ENCODE measurements around the gene CSMD2.

The CSMD2 gene

DNA sequence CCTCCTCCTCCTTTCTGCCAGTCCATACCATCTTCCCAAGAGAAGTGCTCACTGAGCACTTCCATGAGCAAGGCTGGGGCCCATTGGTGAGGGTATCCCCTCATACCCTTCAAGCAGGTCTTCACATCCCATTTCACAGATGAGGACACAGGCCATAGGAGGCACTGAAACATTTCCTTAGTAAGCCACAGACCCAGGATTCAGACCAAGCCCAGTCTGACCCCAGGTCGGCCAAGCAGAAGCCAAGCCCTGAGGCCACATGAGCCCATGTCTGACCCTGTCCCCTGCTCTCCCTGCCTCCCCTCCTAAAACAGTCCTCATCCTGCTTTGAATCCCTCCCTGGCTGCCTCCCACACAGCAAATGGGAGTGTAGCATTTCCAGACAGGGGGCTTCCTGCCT lies 546.4 kb downstream of the CSMD2 start:
- H3K4me3 ChIP-seq (ENCODE audit: low read depth, low read length): no peak overlapping the region
- TF ChIP-seq, protein P1, sequence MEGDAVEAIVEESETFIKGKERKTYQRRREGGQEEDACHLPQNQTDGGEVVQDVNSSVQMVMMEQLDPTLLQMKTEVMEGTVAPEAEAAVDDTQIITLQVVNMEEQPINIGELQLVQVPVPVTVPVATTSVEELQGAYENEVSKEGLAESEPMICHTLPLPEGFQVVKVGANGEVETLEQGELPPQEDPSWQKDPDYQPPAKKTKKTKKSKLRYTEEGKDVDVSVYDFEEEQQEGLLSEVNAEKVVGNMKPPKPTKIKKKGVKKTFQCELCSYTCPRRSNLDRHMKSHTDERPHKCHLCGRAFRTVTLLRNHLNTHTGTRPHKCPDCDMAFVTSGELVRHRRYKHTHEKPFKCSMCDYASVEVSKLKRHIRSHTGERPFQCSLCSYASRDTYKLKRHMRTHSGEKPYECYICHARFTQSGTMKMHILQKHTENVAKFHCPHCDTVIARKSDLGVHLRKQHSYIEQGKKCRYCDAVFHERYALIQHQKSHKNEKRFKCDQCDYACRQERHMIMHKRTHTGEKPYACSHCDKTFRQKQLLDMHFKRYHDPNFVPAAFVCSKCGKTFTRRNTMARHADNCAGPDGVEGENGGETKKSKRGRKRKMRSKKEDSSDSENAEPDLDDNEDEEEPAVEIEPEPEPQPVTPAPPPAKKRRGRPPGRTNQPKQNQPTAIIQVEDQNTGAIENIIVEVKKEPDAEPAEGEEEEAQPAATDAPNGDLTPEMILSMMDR (IDR thresholded peaks at IDR 0.05; ENCODE audit: borderline replicate concordance, insufficient read depth, low read depth, low read length): no peak

DNA sequence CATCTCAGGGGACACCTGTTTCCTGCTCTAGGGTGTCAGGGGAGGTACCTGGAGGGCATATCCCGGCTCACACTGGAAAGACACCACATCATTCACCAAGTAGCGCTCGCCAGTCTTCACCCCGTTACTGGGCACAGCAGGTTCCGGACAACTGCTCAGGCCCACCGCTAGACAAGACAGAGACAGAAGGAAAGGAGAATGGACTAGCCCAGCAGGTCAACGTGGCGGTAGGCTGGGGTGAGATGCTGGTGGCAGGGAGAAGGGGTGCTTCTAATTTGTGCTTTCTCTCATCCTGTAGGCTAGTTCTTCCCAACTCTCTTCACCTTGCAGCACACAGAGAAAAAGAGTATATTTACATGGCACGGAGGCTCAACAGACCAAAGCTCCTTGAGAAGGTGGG lies 547.6 kb downstream of the CSMD2 start:
- TF ChIP-seq, protein P1 (IDR thresholded peaks at IDR 0.05; ENCODE audit: borderline replicate concordance, insufficient read depth, low read depth, low read length): no peak

GRCh38 chr1:33616780-33617179 lies 548.2 kb downstream of the CSMD2 start:
- no peak overlapping the region for H3K4me3 ChIP-seq (ENCODE audit: low read depth, low read length)
- TF ChIP-seq, protein P1 (IDR thresholded peaks at IDR 0.05; ENCODE audit: borderline replicate concordance, insufficient read depth, low read depth, low read length): no peak

More for the DNA sequence above, 547.6 kb downstream of the CSMD2 start:
- no peak overlapping the region for H3K4me3 ChIP-seq (ENCODE audit: low read depth, low read length)

- TF ChIP-seq, protein P1 (IDR thresholded peaks at IDR 0.05; ENCODE audit: borderline replicate concordance, insufficient read depth, low read depth, low read length): no peak
- H3K4me3 ChIP-seq (ENCODE audit: low read depth, low read length): no peak overlapping the region
Measured at GRCh38 chr1:33615546-33615945, 549.5 kb downstream of the CSMD2 start.

- TF ChIP-seq, protein P1 (IDR thresholded peaks at IDR 0.05; ENCODE audit: borderline replicate concordance, insufficient read depth, low read depth, low read length): no peak
- no peak overlapping the region for H3K4me3 ChIP-seq (ENCODE audit: low read depth, low read length)
Measured at GRCh38 chr1:33610864-33611455, 554.1 kb downstream of the CSMD2 start.

- no peak overlapping the region for H3K4me3 ChIP-seq (ENCODE audit: low read depth, low read length)
- TF ChIP-seq, protein P1 (IDR thresholded peaks at IDR 0.05; ENCODE audit: borderline replicate concordance, insufficient read depth, low read depth, low read length): no peak
Measured at GRCh38 chr1:33610391-33610790, 554.6 kb downstream of the CSMD2 start.

- H3K4me3 ChIP-seq (ENCODE audit: low read depth, low read length): no peak overlapping the region
- TF ChIP-seq, protein P1 (IDR thresholded peaks at IDR 0.05; ENCODE audit: borderline replicate concordance, insufficient read depth, low read depth, low read length): no peak
Measured at GRCh38 chr1:33609739-33610138, 555.3 kb downstream of the CSMD2 start.

Data from GM12875 (cell line).